Measurements from ENCODE around the gene APCDD1L.
"Not testable (repeated sequence)": the region's sequence is repeated elsewhere in the genome, so short reads cannot be mapped to it uniquely, and the experiment has no call there.

The APCDD1L gene

DNA sequence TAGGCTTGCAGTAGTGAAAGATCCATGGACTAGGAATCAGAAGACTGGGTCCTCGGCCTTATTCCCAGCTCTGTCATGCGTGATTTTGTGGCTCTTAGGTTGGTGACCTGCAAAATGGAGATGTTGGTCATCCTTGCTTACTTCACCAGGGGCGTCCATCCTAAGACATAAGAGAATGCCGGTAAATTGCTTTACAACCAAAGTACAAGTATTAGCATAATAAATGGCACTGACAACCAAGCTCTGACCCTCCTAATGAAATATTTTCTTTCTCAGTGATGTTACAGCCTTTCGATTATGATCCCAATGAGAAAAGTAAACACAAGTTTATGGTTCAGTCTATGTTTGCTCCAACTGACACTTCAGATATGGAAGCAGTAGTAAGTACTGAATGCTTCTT lies 80.9 kb downstream of the APCDD1L start:
- no peak for DNase-seq

DNA sequence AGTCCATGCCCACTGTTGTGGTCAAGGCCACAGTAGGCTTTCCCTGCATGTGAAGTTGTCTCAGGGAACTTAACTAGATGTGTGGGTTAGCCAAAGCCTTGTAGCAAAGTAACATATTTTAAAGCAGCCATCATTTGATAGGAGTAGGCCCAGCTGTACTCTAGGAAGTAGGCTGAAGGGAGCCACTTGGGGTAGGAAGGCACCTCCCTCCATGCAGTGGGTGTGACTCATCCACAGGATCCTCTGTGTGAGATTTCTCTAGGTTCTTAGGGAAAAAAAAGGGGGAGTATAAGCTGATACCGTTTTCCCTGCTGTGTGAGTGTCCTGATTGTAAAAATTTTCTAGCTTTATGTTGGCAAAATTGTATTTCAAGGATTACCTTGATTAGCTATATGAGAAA lies 81.4 kb downstream of the APCDD1L start:
- DNase-seq: no peak

- DNase-seq: no peak
These were observed 82.1 kb downstream of the APCDD1L start for GRCh38 chr20:58433029-58433647.

DNA sequence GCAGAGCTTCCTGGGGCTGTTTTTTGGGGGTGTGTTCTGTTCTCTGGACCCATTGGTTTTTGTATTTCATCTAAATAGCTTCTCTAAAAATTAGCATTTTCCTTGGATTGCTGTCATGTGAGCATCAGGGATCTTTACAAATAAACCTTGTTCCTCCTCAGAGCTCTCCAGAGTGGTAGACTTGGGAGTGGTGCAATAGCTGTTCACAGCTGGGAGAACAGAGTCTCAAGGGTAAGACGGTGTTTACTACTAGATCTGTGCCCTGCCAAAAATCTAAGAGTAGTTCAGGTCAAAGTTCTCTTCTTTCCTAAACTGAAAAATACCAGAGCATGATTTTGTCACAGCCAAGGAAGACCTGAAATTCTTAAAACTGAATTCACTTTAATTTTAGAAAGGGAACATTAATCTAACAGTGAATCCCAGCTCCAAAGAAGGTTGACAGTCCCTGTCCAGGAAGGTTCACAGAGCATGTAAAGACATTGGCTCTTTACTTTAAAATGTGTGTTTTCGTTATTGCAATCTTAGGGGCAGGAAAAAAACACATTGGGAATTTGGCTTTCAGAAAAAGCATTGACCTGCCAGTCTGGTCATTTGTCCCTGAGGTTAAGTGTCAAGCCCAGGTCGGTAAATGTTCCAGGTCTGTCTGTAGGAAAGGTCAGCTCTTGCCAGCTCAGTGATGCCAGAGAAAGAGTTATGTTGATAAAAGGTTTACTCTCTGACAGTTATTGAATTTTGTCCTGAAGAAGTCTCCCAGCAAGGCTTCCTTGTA lies 82.8 kb downstream of the APCDD1L start:
- no peak for DNase-seq

- DNase-seq: no peak
These were observed 84.1 kb downstream of the APCDD1L start for GRCh38 chr20:58431134-58431533.

GRCh38 chr20:58429303-58429702 lies 85.9 kb downstream of the APCDD1L start:
- no peak for DNase-seq

DNA sequence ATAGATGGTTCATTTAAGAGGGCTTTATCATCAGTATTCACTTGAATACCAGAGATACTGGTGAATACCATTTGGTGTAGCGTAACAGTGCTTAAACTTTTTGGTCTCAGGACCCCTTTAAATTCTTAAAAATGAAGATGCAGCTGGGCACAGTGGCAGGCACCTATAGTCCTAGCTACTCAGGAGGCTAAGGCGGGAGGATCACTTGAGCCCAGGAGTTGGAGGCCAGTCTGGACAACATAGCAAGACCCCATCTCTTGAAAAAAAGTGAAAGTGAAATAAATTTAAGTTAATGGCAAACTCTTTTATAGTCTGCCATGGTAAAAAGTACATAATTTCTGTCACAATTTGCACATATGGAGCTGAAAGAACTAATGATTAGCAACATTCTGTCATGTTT lies 86.8 kb downstream of the APCDD1L start:
- DNase-seq: no peak

- not testable (repeated sequence) for DNase-seq
These were observed 87.6 kb downstream of the APCDD1L start for GRCh38 chr20:58427571-58427970.

DNA sequence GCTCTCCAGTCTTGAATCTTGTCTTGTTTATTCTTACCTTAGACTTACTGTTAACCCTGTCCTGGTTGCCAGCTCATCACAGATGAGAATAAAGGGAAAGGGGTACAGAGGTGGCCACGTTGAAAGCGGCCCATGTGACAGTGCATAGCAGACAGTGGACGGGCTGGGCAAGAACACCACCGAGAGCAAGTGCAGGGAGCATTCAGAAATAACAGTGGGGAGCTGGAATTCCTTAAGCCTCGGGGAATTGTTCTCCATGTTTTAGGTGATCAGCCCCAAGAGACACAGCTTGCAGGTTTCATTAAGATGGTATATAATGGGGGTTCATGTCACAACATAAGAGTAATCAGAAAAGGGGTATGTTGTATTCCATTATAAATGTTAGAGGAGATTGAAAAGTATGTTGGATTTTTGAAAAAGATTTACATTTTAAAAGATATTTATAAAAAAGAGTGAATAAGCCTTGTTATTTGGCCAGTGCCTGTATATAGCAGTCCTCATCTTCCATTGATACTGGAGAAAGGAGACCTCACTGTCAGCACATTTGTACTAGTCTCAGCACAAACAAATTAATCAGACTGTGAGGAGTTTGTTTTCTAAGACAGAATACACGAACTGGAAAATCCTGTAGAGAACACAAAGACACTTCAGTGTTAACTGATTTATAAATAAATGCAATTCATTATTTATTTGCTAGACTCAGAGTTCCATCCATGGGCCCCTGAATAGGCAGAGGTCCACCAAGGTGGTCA lies 90.8 kb downstream of the APCDD1L start:
- no peak for DNase-seq

DNA sequence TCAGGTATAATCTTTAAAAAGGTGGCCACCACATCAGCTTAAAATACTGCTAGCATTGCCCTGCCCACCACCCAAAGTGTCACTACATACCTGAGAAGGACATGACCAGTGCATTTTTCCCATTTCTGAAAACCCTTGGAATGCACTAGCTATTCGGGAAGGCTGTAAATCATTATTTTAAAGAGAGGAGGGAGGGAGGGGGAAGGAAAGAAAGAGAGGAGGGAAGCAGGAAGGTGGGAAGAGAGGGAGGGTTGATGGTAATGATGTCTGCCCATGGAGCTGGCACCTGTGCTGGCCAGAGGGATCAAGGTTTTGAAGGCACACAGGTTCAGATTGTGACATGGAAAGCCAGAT lies 93.7 kb downstream of the APCDD1L start:
- DNase-seq: no peak

DNA sequence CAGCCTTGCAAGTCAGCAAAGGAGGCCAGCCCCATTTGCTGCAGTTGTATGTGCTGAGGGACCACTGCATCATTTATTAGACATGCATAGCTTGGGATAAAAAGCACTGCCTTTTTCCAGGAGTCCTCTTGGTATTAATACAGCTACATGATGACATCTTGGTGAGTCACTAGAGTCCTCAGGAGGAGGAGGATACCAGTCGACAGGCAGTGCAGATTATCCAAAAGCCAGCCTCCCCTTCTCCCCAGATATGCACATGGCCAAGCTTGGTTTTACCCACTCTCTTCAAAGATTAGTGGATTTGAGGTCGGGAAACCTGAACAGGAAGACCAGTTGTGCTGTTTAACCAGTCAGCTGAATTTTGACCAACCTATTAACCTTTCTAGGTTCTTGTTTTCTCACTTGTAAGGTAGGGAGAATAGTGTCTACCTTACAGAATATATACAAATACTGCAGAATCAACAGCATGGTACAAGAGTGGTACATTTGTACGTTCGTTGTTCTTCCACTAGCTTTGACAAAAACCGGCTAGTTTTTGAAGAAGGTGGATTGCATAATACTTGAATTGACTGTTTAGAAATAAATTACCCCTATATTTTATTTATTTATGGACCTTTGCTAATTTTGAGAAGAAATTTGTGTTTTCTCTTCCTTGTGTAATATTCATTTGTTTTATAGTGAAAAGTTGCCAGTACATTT lies 94.3 kb downstream of the APCDD1L start:
- DNase-seq: no peak

DNA sequence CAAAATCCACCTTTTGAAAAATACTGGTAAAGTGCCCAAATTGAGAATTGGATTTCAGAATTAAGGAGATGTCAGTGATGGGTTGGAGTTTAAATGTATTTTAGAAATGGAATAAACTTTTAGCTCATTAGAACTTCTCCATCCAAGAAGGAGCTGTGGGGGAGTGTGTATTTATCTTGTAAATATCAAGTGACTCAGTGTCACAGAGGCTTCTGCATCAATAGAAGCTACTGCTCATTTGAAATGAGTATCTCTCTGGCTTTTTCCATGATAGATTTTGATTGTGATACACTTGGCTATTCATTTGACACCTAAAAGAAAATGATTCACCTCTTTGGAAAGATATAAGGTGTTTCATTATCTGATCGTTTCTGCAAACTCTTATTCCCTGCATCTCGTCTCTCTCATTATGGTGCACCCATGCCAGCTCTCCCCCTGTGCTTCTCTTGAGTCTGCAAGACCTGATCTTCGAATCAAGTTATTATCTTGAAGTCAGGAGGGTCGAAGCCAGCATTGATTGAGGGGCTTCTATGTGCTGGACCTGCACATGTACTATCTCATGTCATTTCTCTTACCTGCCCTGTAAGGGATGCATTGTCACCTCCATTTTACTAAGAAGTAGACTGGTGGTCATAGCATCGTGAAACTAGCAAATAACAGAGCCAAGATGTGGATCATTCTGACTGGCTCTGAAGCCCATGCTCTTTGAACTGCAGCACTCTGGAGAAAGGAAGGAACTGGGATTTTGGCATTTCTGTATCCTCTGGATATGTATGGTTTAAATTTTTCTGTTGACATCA lies 96.0 kb downstream of the APCDD1L start:
- no peak for DNase-seq

- DNase-seq: no peak
These were observed 97.8 kb downstream of the APCDD1L start for GRCh38 chr20:58417438-58417837.

GRCh38 chr20:58416835-58417234 lies 98.4 kb downstream of the APCDD1L start:
- DNase-seq: no peak

- DNase-seq: no peak
These were observed 99.1 kb downstream of the APCDD1L start for GRCh38 chr20:58416057-58416456.

- DNase-seq: not testable (repeated sequence)
These were observed 100.4 kb downstream of the APCDD1L start for GRCh38 chr20:58414786-58415185.

DNA sequence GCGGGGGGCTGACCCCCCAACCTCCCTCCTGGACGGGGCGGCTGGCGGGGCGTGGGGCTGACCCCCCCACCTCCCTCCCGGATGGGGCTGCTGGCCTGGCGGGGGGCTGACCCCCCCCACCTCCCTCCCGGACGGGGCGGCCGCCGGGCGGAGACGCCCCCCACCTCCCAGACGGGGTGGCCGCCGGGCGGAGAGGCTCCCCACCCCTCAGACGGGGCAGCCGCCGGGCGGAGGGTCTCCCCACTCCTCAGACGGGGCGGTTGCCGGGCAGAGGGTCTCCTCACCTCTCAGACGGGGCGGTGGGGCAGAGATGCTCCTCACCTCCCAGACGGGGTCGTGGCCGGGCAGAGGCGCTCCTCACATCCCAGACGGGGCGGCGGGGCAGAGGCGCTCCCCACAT lies 101.0 kb downstream of the APCDD1L start:
- not testable (repeated sequence) for DNase-seq
